ENCODE measurements around the gene HOXA2.

- TF ChIP-seq HDGF (IDR thresholded peaks at IDR 0.05; ENCODE audit: borderline replicate concordance) (no peak), CTBP1 (IDR thresholded peaks at IDR 0.05; ENCODE audit: borderline replicate concordance) (peak; percentile 96), ZNF384 (IDR thresholded peaks at IDR 0.05) (no peak), FOXA1 (IDR thresholded peaks at IDR 0.05) (no peak), BHLHE40 (IDR thresholded peaks at IDR 0.05; ENCODE audit: borderline replicate concordance) (no peak), SUZ12 (IDR thresholded peaks at IDR 0.05) (no peak)
Measured at GRCh38 chr7:27098578-27099451, 3.7 kb downstream of the HOXA2 start.
